K562 (cell line): ENCODE results near the gene IGF2BP3. TPM values are rescaled to one million over a fixed set of nuclear protein-coding genes. Genes with fewer than 3 reads are reported as not detected.

ENCODE experiments used
- ATAC-seq: fragments of 200-7000 bp; cut with Tn5 transposase; 3 replicates; pipeline ENCODE4 v1.9.1; 2020; ENCODE audit warnings: moderate library complexity
- BruUV-seq: library from RNA; stranded (reverse); fragments of 400-500 nt; replicated peaks from 2 replicates; lab custom pipeline; 2021; lab: Mats Ljungman, UMichigan
- CTCF ChIA-PET: fragments of 300-600 bp; formaldehyde crosslinking; extraction: SDS; loops from one replicate; lab custom pipeline; 2021; ENCODE audit warnings: low intra/inter-chr PET ratio; lab: Yijun Ruan, JAX
- POLR2A ChIA-PET: fragments of 300-600, 350-650 bp; sonication (Branson Sonifier 250); formaldehyde crosslinking; extraction: SDS; loops from one replicate; lab custom pipeline; 2021; ENCODE audit warnings: antibody characterized with exemption, inconsistent platforms; lab: Yijun Ruan, JAX
- DNase-seq, 4 experiments: peaks; one replicate each; pipeline versions ENCODE4 v3.0.0 to v3.0.0-alpha.2; 2011 to 2018; ENCODE audit warnings: low spot score in 3 of 4, mixed read lengths in 3 of 4; ENCODE audit errors: extremely low read depth in 1 of 4
- FAIRE-seq: peaks from 2 replicates; lab custom pipeline; 2011; peaks lifted over from hg19 to GRCh38; lab: Jason Lieb, UNC
- H2AFZ ChIP-seq: 2 replicates; pipeline ENCODE4 v1.6.0; 2011; ENCODE audit warnings: low read depth, low read length, control low read depth, inconsistent platforms
- H3K27ac ChIP-seq: fragments of 200-600 bp; 3 replicates; pipeline ENCODE4 v1.8.0; 2011; ENCODE audit warnings: low read depth, mild to moderate bottlenecking, control low read depth, inconsistent platforms, low read length, moderate library complexity, mixed read lengths; ENCODE audit errors: extremely low read depth
- H3K27me3 ChIP-seq, 2 experiments: fragments of 300-600 bp in 1 of 2; 2 replicates in 1 of 2; 3 replicates in 1 of 2; pipeline versions ENCODE4 v1.6.0 to v1.8.0; 2011; ENCODE audit warnings: inconsistent platforms in 2 of 2, low read length in 2 of 2, mild to moderate bottlenecking in 1 of 2, mixed read lengths in 1 of 2, moderate library complexity in 1 of 2; ENCODE audit not compliant: control insufficient read depth in 2 of 2, insufficient read depth in 2 of 2
- H3K36me3 ChIP-seq: fragments of 300-600 bp; 3 replicates; pipeline ENCODE4 v1.8.0; 2011; ENCODE audit warnings: mild to moderate bottlenecking, low read length, inconsistent platforms; ENCODE audit not compliant: control insufficient read depth, insufficient read depth
- H3K4me1 ChIP-seq, 2 experiments: fragments of 200-600 bp in 1 of 2; replicated peaks in 1 of 2; 2 replicates in 1 of 2; 3 replicates in 1 of 2; pipeline versions ENCODE4 v1.5.1 to v1.8.0; 2011; ENCODE audit warnings: inconsistent platforms in 2 of 2, low read length in 2 of 2, mild to moderate bottlenecking in 1 of 2, mixed read lengths in 1 of 2, moderate library complexity in 1 of 2; ENCODE audit not compliant: control insufficient read depth in 2 of 2, insufficient read depth in 2 of 2
- H3K4me2 ChIP-seq: 2 replicates; pipeline ENCODE4 v1.6.1; 2011; ENCODE audit warnings: low read length, control low read depth, inconsistent platforms, mixed read lengths; ENCODE audit not compliant: insufficient read depth
- H3K4me3 ChIP-seq: fragments of 200-600 bp; sonication (generic), shearing (Covaris generic); 2 replicates; pipeline ENCODE4 v1.5.1; 2016; ENCODE audit warnings: control low read depth, inconsistent platforms
- H3K79me2 ChIP-seq: fragments of 200-600 bp; 3 replicates; pipeline ENCODE4 v1.8.0; 2011; ENCODE audit warnings: low read length, inconsistent platforms; ENCODE audit not compliant: control insufficient read depth, insufficient read depth
- H3K9ac ChIP-seq, 2 experiments: 2 replicates each; pipeline versions ENCODE4 v1.6.0 to v1.6.1; 2011; ENCODE audit warnings: low read depth in 2 of 2, low read length in 2 of 2, control low read depth in 1 of 2, inconsistent platforms in 1 of 2, mild to moderate bottlenecking in 1 of 2, mixed read lengths in 1 of 2; ENCODE audit not compliant: insufficient read depth in 1 of 2
- H3K9me1 ChIP-seq: one replicate; pipeline ENCODE4 v1.6.0; 2011; ENCODE audit warnings: inconsistent platforms, mild to moderate bottlenecking, low read length, moderate library complexity; ENCODE audit not compliant: control insufficient read depth, insufficient read depth
- H3K9me3 ChIP-seq: replicated peaks from 2 replicates; pipeline ENCODE4 v1.5.1; 2011; ENCODE audit warnings: low read depth, low read length, inconsistent platforms; ENCODE audit not compliant: control insufficient read depth, insufficient read depth
- H4K20me1 ChIP-seq: replicated peaks from 2 replicates; pipeline ENCODE4 v1.6.1; 2011; ENCODE audit warnings: low read length, inconsistent platforms, mixed read lengths; ENCODE audit not compliant: control insufficient read depth, insufficient read depth
- ARID1B ChIP-seq: fragments of 450-650 bp; IDR thresholded peaks from 2 replicates; pipeline ENCODE4 v1.6.1; 2016; ENCODE audit warnings: antibody characterized with exemption, mild to moderate bottlenecking, inconsistent platforms
- CC2D1A ChIP-seq: fragments of 450-650 bp; IDR thresholded peaks from 2 replicates; pipeline ENCODE4 v1.6.1; 2017; ENCODE audit warnings: mild to moderate bottlenecking
- CREB1 ChIP-seq, 2 experiments: sonication (generic) in 1 of 2; formaldehyde crosslinking in 1 of 2; IDR thresholded peaks; 2 replicates each; pipeline versions ENCODE4 v1.6.1 to v1.8.0; 2012 to 2022; ENCODE audit warnings: inconsistent platforms in 1 of 2, mild to moderate bottlenecking in 1 of 2, missing genetic modification reagents in 1 of 2, moderate library complexity in 1 of 2
- FOXK2 ChIP-seq, 2 experiments: fragments of 450-650 bp; IDR thresholded peaks in 1 of 2; conservative IDR thresholded peaks in 1 of 2; 2 replicates each; pipeline ENCODE4 v1.6.1; 2016; ENCODE audit warnings: low read depth in 2 of 2, mild to moderate bottlenecking in 1 of 2
- HOXB6 ChIP-seq: fragments of 250-450 bp; sonication (Bioruptor Pico); IDR thresholded peaks from 2 replicates; pipeline ENCODE4 v1.5.1; 2022; ENCODE audit warnings: mild to moderate bottlenecking, borderline replicate concordance
- KAT8 ChIP-seq: fragments of 450-650 bp; IDR thresholded peaks from 2 replicates; pipeline ENCODE4 v1.6.1; 2016; ENCODE audit warnings: low read depth, mild to moderate bottlenecking
- MIER1 ChIP-seq: fragments of 450-650 bp; IDR thresholded peaks from 2 replicates; pipeline ENCODE4 v1.6.1; 2016; ENCODE audit warnings: antibody characterized with exemption, mild to moderate bottlenecking, low read depth
- SRSF1 ChIP-seq: fragments of 200-400 bp; formaldehyde crosslinking; IDR thresholded peaks from 2 replicates; pipeline ENCODE4 v1.6.1; 2017; ENCODE audit warnings: mild to moderate bottlenecking, low read depth, low read length, moderate library complexity
- TAL1 ChIP-seq: fragments of 450-650 bp; IDR thresholded peaks from 2 replicates; pipeline ENCODE4 v1.6.1; 2016; ENCODE audit warnings: mild to moderate bottlenecking
- ZFPM2 ChIP-seq: fragments of 250-450 bp; sonication (Bioruptor Pico); IDR thresholded peaks from 2 replicates; pipeline ENCODE4 v1.5.1; 2022; ENCODE audit warnings: mild to moderate bottlenecking
- ZNF609 ChIP-seq: sonication (generic); formaldehyde crosslinking; IDR thresholded peaks from 2 replicates; pipeline ENCODE4 v1.8.1; 2023; ENCODE audit warnings: missing genetic modification reagents, mild to moderate bottlenecking, borderline replicate concordance
- WGBS: fragments of 100-300 bp; shearing (Covaris generic); methylation state at CpG from one replicate; pipeline ENCODE4 v1.1.6; 2016; ENCODE audit warnings: low coverage, mixed read lengths; ENCODE audit not compliant: insufficient coverage; ENCODE audit errors: missing lambda C conversion rate; 5-methylcytosine and 5-hydroxymethylcytosine counted together
- in situ Hi-C: fragments of 300-500 bp; cut with MboI; formaldehyde crosslinking; loops from 4 replicates; pipeline ENCODE4 v1.15.0; 2018; ENCODE audit warnings: inconsistent platforms, mixed read lengths
- intact Hi-C: fragments of 100-400 bp; cut with micrococcal nuclease; formaldehyde crosslinking; loops from 2 replicates; pipeline ENCODE4 v1.14.2; 2022
- polyA plus RNA-seq, 8 experiments: library from polyadenylated mRNA; depleted of rRNA in 4 of 8; stranded (reverse) in 5 of 8; unstranded in 3 of 8; fragments of >200 nt; fragmentation: Nextera tagmentation in 2 of 8; fragmentation: Illumina TruSeq in 1 of 8; extraction: Ambion mirVana in 2 of 8; extraction: Trizol in 1 of 8; gene quantifications; 2 replicates each; pipeline versions ENCODE4 v1.2.1 to v1.2.3, GENCODE V29; 2011 to 2014; ENCODE audit warnings: inconsistent platforms in 1 of 8, missing spikeins in 1 of 8
- total RNA-seq, 7 experiments: library from RNA; depleted of rRNA in 6 of 7; stranded (reverse); fragments of >200 nt in 6 of 7; fragmentation: Illumina TruSeq in 2 of 7; extraction: Trizol in 2 of 7; gene quantifications; 2 replicates each; pipeline versions ENCODE4 v1.2.1 to v1.2.3, GENCODE V29; 2011 to 2021; ENCODE audit warnings: low replicate concordance in 1 of 7
- TF ChIP-seq, protein P1 (sequence below): fragments of 250-450 bp; sonication (Bioruptor Pico); IDR thresholded peaks from 2 replicates; pipeline ENCODE4 v1.5.0; 2021; ENCODE audit warnings: mild to moderate bottlenecking, borderline replicate concordance
- TF ChIP-seq, protein P2 (sequence below): fragments of 450-650 bp; IDR thresholded peaks from 2 replicates; pipeline ENCODE4 v1.6.1; 2016; ENCODE audit warnings: borderline replicate concordance

The IGF2BP3 gene
- total and polyA plus RNA-seq, 9 of the 15 experiments (the other 6 are each of a cell fraction or from before 2014, with no cell fraction given): 8.4 to 88.1 (median 61.2) TPM

GRCh38 chr7:23335621-23336020 is 134.7 kb downstream of the IGF2BP3 start:
- no peak overlapping the region for H3K27ac ChIP-seq
- H2AFZ ChIP-seq: no peak overlapping the region
- in situ Hi-C loops: no loop called here
- TF ChIP-seq ARID1B: no peak
- TF ChIP-seq TAL1: no peak
- no peak for TF ChIP-seq SRSF1
- no peak for TF ChIP-seq HOXB6 (CRISPR knock-in tag)
- no peak for TF ChIP-seq FOXK2 (conservative IDR thresholded peaks at IDR 0.05 in 1 of 2, IDR thresholded peaks at IDR 0.05 in 1 of 2; ENCODE audit: low read depth in 2 of 2)
- TF ChIP-seq, protein P1, sequence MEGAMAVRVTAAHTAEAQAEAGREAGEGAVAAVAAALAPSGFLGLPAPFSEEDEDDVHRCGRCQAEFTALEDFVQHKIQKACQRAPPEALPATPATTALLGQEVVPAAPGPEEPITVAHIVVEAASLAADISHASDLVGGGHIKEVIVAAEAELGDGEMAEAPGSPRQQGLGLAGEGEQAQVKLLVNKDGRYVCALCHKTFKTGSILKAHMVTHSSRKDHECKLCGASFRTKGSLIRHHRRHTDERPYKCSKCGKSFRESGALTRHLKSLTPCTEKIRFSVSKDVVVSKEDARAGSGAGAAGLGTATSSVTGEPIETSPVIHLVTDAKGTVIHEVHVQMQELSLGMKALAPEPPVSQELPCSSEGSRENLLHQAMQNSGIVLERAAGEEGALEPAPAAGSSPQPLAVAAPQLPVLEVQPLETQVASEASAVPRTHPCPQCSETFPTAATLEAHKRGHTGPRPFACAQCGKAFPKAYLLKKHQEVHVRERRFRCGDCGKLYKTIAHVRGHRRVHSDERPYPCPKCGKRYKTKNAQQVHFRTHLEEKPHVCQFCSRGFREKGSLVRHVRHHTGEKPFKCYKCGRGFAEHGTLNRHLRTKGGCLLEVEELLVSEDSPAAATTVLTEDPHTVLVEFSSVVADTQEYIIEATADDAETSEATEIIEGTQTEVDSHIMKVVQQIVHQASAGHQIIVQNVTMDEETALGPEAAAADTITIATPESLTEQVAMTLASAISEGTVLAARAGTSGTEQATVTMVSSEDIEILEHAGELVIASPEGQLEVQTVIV (CRISPR knock-in tag): no peak
- TF ChIP-seq CC2D1A: no peak
- no peak for TF ChIP-seq KAT8
- no peak for TF ChIP-seq MIER1
- TF ChIP-seq ZNF609: no peak
- TF ChIP-seq CREB1 (IDR thresholded peaks at IDR 0.05): no peak
- no peak for TF ChIP-seq CREB1 (CRISPR knock-in tag; IDR thresholded peaks at IDR 0.05)
- TF ChIP-seq, protein P2, sequence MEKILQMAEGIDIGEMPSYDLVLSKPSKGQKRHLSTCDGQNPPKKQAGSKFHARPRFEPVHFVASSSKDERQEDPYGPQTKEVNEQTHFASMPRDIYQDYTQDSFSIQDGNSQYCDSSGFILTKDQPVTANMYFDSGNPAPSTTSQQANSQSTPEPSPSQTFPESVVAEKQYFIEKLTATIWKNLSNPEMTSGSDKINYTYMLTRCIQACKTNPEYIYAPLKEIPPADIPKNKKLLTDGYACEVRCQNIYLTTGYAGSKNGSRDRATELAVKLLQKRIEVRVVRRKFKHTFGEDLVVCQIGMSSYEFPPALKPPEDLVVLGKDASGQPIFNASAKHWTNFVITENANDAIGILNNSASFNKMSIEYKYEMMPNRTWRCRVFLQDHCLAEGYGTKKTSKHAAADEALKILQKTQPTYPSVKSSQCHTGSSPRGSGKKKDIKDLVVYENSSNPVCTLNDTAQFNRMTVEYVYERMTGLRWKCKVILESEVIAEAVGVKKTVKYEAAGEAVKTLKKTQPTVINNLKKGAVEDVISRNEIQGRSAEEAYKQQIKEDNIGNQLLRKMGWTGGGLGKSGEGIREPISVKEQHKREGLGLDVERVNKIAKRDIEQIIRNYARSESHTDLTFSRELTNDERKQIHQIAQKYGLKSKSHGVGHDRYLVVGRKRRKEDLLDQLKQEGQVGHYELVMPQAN: no peak
- TF ChIP-seq ZFPM2 (CRISPR knock-in tag): no peak
- FAIRE-seq (no peak), ATAC-seq (no peak), DNase-seq (no peak)
- 91% methylated on average over 6 of the region's 6 CpGs for whole genome bisulfite sequencing
- ChIA-PET CTCF (no interaction called here), POLR2A (interaction anchor here (0.7 to 0.8 kb wide), 2 partner anchors 32 to 121 kb away, joined by 3 to 4 read pairs; no protein-coding TSS in a partner anchor)
- H3K9ac ChIP-seq: no peak overlapping the region
- H3K4me2 ChIP-seq: no peak overlapping the region
- intact Hi-C loops: no loop called here
- H3K4me1 ChIP-seq: no peaks in the 10 kb centered on the region
- BruUV-seq: no TSS peak
- H3K4me3 ChIP-seq: no peak overlapping the region
- no peaks in the 10 kb centered on the region for H3K9me3 ChIP-seq
- H3K27me3 ChIP-seq: no peaks in the 10 kb centered on the region
- no peaks in the 10 kb centered on the region for H3K79me2 ChIP-seq
- H4K20me1 ChIP-seq: no peaks in the 10 kb centered on the region
- no peaks in the 10 kb centered on the region for H3K9me1 ChIP-seq
- H3K36me3 ChIP-seq: peaks cover 88% of the 10 kb centered on the region
